HepG2 (cell line): Measurements from ENCODE around the gene PTGR1. TPM values are rescaled to one million over a fixed set of nuclear protein-coding genes. Genes with fewer than 3 reads are reported as not detected.

Source experiments
- ATAC-seq: fragments of 200-7000 bp; cut with Tn5 transposase; 3 replicates; pipeline ENCODE4 v1.9.1; 2020; ENCODE audit warnings: mild to moderate bottlenecking, moderate library complexity
- BruUV-seq: library from RNA; stranded (reverse); fragments of 400-500 nt; replicated peaks from 2 replicates; lab custom pipeline; 2021; lab: Mats Ljungman, UMichigan
- CTCF ChIA-PET: fragments of 300-600 bp; formaldehyde crosslinking; extraction: SDS; loops from one replicate; lab custom pipeline; 2021; ENCODE audit warnings: low total read pairs, inconsistent platforms, low intra/inter-chr PET ratio; lab: Yijun Ruan, JAX
- POLR2A ChIA-PET: fragments of 350-600 bp; sonication (Branson Sonifier 250); formaldehyde crosslinking; loops from one replicate; lab custom pipeline; 2020; ENCODE audit warnings: antibody characterized with exemption, inconsistent platforms; lab: Yijun Ruan, JAX
- DNase-seq: peaks from one replicate; pipeline ENCODE4 v3.0.0-alpha.2; 2015; ENCODE audit warnings: low spot score
- FAIRE-seq: peaks from 3 replicates; lab custom pipeline; 2011; peaks lifted over from hg19 to GRCh38; lab: Jason Lieb, UNC
- H2AFZ ChIP-seq: one replicate; pipeline ENCODE4 v1.6.1; 2011; ENCODE audit warnings: low read length, inconsistent platforms
- H3K27ac ChIP-seq: fragments of 300-600 bp; 3 replicates; pipeline ENCODE4 v1.8.0; 2011; ENCODE audit warnings: mixed run types, mild to moderate bottlenecking, mixed read lengths, low read length, inconsistent platforms; ENCODE audit not compliant: insufficient read depth; ENCODE audit errors: extremely low read length
- H3K27me3 ChIP-seq, 2 experiments: fragments of 200-600 bp in 1 of 2; 2 replicates in 1 of 2; 3 replicates in 1 of 2; pipeline versions ENCODE4 v1.6.0 to v1.8.0; 2011; ENCODE audit warnings: low read length in 2 of 2, mild to moderate bottlenecking in 2 of 2, moderate library complexity in 2 of 2, inconsistent platforms in 1 of 2; ENCODE audit not compliant: insufficient read depth in 2 of 2, control insufficient read depth in 1 of 2
- H3K36me3 ChIP-seq, 2 experiments: fragments of 200-600 bp in 1 of 2; replicated peaks in 1 of 2; 2 replicates in 1 of 2; 3 replicates in 1 of 2; pipeline versions ENCODE4 v1.5.1 to v1.8.0; 2011; ENCODE audit warnings: low read length in 2 of 2, inconsistent platforms in 1 of 2; ENCODE audit not compliant: insufficient read depth in 2 of 2, control insufficient read depth in 1 of 2
- H3K4me1 ChIP-seq: 2 replicates; pipeline ENCODE4 v1.5.1; 2012; ENCODE audit warnings: low read length, inconsistent platforms; ENCODE audit not compliant: insufficient read depth
- H3K4me2 ChIP-seq: 2 replicates; pipeline ENCODE4 v1.6.0; 2011; ENCODE audit warnings: low read depth, low read length, inconsistent platforms
- H3K4me3 ChIP-seq, 3 experiments: fragments of 200-600 bp in 1 of 3; sonication (generic), shearing (Covaris generic) in 1 of 3; replicated peaks in 1 of 3; 2 replicates each; pipeline ENCODE4 v1.5.1; 2011 to 2016; ENCODE audit warnings: low read length in 3 of 3, inconsistent platforms in 2 of 3, low read depth in 2 of 3, mild to moderate bottlenecking in 2 of 3, control low read depth in 1 of 3, mixed read lengths in 1 of 3; ENCODE audit not compliant: insufficient read depth in 1 of 3
- H3K79me2 ChIP-seq: one replicate; pipeline ENCODE4 v1.6.1; 2011; ENCODE audit warnings: low read length, inconsistent platforms; ENCODE audit not compliant: insufficient read depth
- H3K9ac ChIP-seq: 2 replicates; pipeline ENCODE4 v1.6.0; 2011; ENCODE audit warnings: mild to moderate bottlenecking, low read depth, low read length, inconsistent platforms; ENCODE audit not compliant: insufficient read depth
- H3K9me3 ChIP-seq: 2 replicates; pipeline ENCODE4 v1.5.1; 2012; ENCODE audit warnings: mild to moderate bottlenecking, low read length
- H4K20me1 ChIP-seq: 2 replicates; pipeline ENCODE4 v1.6.0; 2011; ENCODE audit warnings: inconsistent platforms, mild to moderate bottlenecking, low read length, moderate library complexity; ENCODE audit not compliant: insufficient read depth
- GFI1 ChIP-seq: sonication (generic); formaldehyde crosslinking; IDR thresholded peaks from 2 replicates; pipeline ENCODE4 v1.5.0; 2020; ENCODE audit warnings: missing genetic modification reagents, mild to moderate bottlenecking, borderline replicate concordance
- HNF4A ChIP-seq: sonication (generic); formaldehyde crosslinking; IDR thresholded peaks from 2 replicates; pipeline ENCODE4 v1.4.0; 2020; ENCODE audit warnings: missing genetic modification reagents
- HOXA7 ChIP-seq: sonication (generic); formaldehyde crosslinking; IDR thresholded peaks from 2 replicates; pipeline ENCODE4 v1.8.1; 2022; ENCODE audit warnings: mild to moderate bottlenecking, missing genetic modification reagents, moderate library complexity
- MZF1 ChIP-seq: sonication (generic); formaldehyde crosslinking; IDR thresholded peaks from 2 replicates; pipeline ENCODE4 v1.8.1; 2023; ENCODE audit warnings: mild to moderate bottlenecking, missing genetic modification reagents, borderline replicate concordance
- REST ChIP-seq, 2 experiments: IDR thresholded peaks; 2 replicates each; pipeline ENCODE4 v1.6.1; 2011 to 2012; ENCODE audit warnings: low read length in 2 of 2, borderline replicate concordance in 1 of 2, low read depth in 1 of 2, mild to moderate bottlenecking in 1 of 2, moderate library complexity in 1 of 2
- ZNF253 ChIP-seq: sonication (generic); formaldehyde crosslinking; IDR thresholded peaks from 2 replicates; pipeline ENCODE4 v1.8.0; 2022; ENCODE audit warnings: mild to moderate bottlenecking, missing genetic modification reagents, borderline replicate concordance
- WGBS: methylation state at CpG from one replicate; pipeline ENCODE4 v1.1.6; 2017; ENCODE audit warnings: low lambda C conversion rate; 5-methylcytosine and 5-hydroxymethylcytosine counted together
- in situ Hi-C: cut with HindIII; loops from 2 replicates; pipeline ENCODE4 v1.10.0; 2017; ENCODE audit warnings: low pct_unique_long_range_greater_than_20kb; ENCODE audit not compliant: extremely low pct_ligation_motif_present
- intact Hi-C: fragments of 100-400 bp; cut with micrococcal nuclease; formaldehyde crosslinking; loops from one replicate; pipeline ENCODE4 v1.10.0; 2022; ENCODE audit not compliant: unreplicated experiment
- polyA plus RNA-seq, 8 experiments: library from polyadenylated mRNA; depleted of rRNA in 3 of 8; stranded (reverse) in 7 of 8; unstranded in 1 of 8; fragments of >200 nt; fragmentation: Illumina TruSeq in 4 of 8; extraction: Trizol in 4 of 8; gene quantifications; 2 replicates each; pipeline versions ENCODE4 v1.2.1 to v1.2.3, GENCODE V29; 2011 to 2016; ENCODE audit warnings: low read depth in 4 of 8, missing spikeins in 1 of 8, mixed read lengths in 1 of 8; ENCODE audit not compliant: insufficient read depth in 1 of 8
- total RNA-seq, 5 experiments: library from RNA; depleted of rRNA; stranded (reverse); fragments of >200 nt; fragmentation: Illumina TruSeq; extraction: Trizol; gene quantifications; 2 replicates each; pipeline ENCODE4 v1.2.3, GENCODE V29; 2016; ENCODE audit warnings: low read depth in 1 of 5

The PTGR1 gene
- total and polyA plus RNA-seq, 2 of the 13 experiments (the other 11 are each of a cell fraction or from before 2014, with no cell fraction given), result 6.0 to 15.8 TPM

- DNase-seq, result no peak
- no TSS peak for BruUV-seq
- Histone ChIP-seq H3K9ac (0 out of 2 replicates have a peak overlapping the region, but pooled peaks have one; percentile 96), H3K9me3 (no peaks in the 10 kb centered on the region), H3K79me2 (peaks cover 71% of the 10 kb centered on the region)
- in situ Hi-C loops, result no loop called here
- TF ChIP-seq HNF4A (CRISPR knock-in tag), result peak; percentile 52
- no peak for TF ChIP-seq HOXA7 (CRISPR knock-in tag)
- TF ChIP-seq MZF1, result 0 out of 2 replicates have a peak, but pooled peaks have one; percentile 31
- TF ChIP-seq REST (IDR thresholded peaks at IDR 0.05; ENCODE audit: borderline replicate concordance in 1 of 2, low read depth in 1 of 2, low read length in 2 of 2), result no peak
- TF ChIP-seq GFI1, result peak; percentile 78; the same call in 1 of the 2 replicates
- no peak for TF ChIP-seq ZNF253
- TF ChIP-seq, all 625 proteins: peak for 3
- CTCF ChIA-PET, result no interaction called here
- H4K20me1 ChIP-seq, result peaks cover 33% of the 10 kb centered on the region
- peak overlapping the region; percentile 23 to 91 (median 25); a peak in 4 of 6 replicates for H3K4me3 ChIP-seq
- H3K27me3 ChIP-seq, result no peaks in the 10 kb centered on the region; a peak in 1 of 5 replicates
- peak overlapping the region; percentile 17 for H3K27ac ChIP-seq
- intact Hi-C loops, result no loop called here
- H3K4me1 ChIP-seq, result peaks cover 65% of the 10 kb centered on the region
- FAIRE-seq (no peak), ATAC-seq (no peak)
- POLR2A ChIA-PET, result interaction anchor here (0.9 to 1.4 kb wide), 2 partner anchors 30 to 35 kb away, joined by 3 to 5 read pairs; partner anchors contain the start of gene PTGR1
- no peaks in the 10 kb centered on the region; a peak in 1 of 5 replicates for H3K36me3 ChIP-seq
- H2AFZ ChIP-seq, result no peak overlapping the region
- H3K4me2 ChIP-seq, result peak overlapping the region; percentile 89
- 12% methylated on average over 1 of the region's 1 CpG for WGBS
Observed at GRCh38 chr9:111633389-111633736, 33.9 kb upstream of the PTGR1 start.
